Natural killer cell treated with Interleukin-12 subunit alpha and Interleukin-12 subunit beta and Interleukin-15 and Interleukin-18, amount 100 ng/mL, for 72 hours (primary cell): ENCODE measurements around the gene CLCN3. TPM values are rescaled to one million over a fixed set of nuclear protein-coding genes. Genes with fewer than 3 reads are reported as not detected.

Experiments used
- ATAC-seq, 2 donors: fragments of 150-1000 bp; cut with Tn5 transposase in 1 of 2; sonication (Bioruptor Pico), chemical (Tn5 transposase) in 1 of 2; 2 replicates each; pipeline ENCODE4 v1.10.0; 2021
- DNase-seq: peaks from one replicate; pipeline ENCODE4 v3.0.0; 2022; ENCODE audit warnings: low spot score
- H3K27ac Mint-ChIP-seq, 2 donors: 1 replicate in 1 of 2; 2 replicates in 1 of 2; pipeline ENCODE4 v1.8.0; 2022; ENCODE audit warnings: mixed read lengths in 2 of 2, mild to moderate bottlenecking in 1 of 2, moderate library complexity in 1 of 2
- H3K27me3 Mint-ChIP-seq, 2 donors: 1 replicate in 1 of 2; 2 replicates in 1 of 2; pipeline ENCODE4 v1.8.0; 2022; ENCODE audit warnings: mixed read lengths in 2 of 2
- H3K36me3 Mint-ChIP-seq: one replicate; pipeline ENCODE4 v1.8.0; 2022; ENCODE audit warnings: mixed read lengths
- H3K4me1 Mint-ChIP-seq, 2 donors: 1 replicate in 1 of 2; 2 replicates in 1 of 2; pipeline ENCODE4 v1.8.0; 2022; ENCODE audit warnings: low read depth in 2 of 2, mixed read lengths in 2 of 2, mild to moderate bottlenecking in 1 of 2
- H3K4me3 Mint-ChIP-seq: one replicate; pipeline ENCODE4 v1.8.0; 2022; ENCODE audit warnings: mixed read lengths
- H3K9me3 Mint-ChIP-seq: 2 replicates; pipeline ENCODE4 v1.8.0; 2022; ENCODE audit warnings: mixed read lengths
- total RNA-seq, 2 donors: library from RNA; stranded (reverse); gene quantifications; one replicate each; pipeline ENCODE4 v1.2.3, GENCODE V29; 2022

The CLCN3 gene
- total RNA-seq, 2 donors from 2014 or later: 21.8 to 24.9 TPM

GRCh38 chr4:169611157-169611556 is 9.2 kb upstream of the CLCN3 start:
- H3K36me3 Mint-ChIP-seq: no peaks in the 10 kb centered on the region
- peak overlapping the region; percentile 96 to 99 for H3K27ac Mint-ChIP-seq
- DNase-seq (no peak), ATAC-seq (no peak)
- no peaks in the 10 kb centered on the region for H3K27me3 Mint-ChIP-seq
- peak overlapping the region; percentile 98 for H3K4me3 Mint-ChIP-seq
- H3K4me1 Mint-ChIP-seq: peaks cover 20 to 39% of the 10 kb centered on the region in 2 donors
- H3K9me3 Mint-ChIP-seq: no peaks in the 10 kb centered on the region

- Mint-ChIP-seq H3K4me3 (peak within 1 kb of the TSS; percentile 98), H3K36me3 (no peaks in the 10 kb centered on the region), H3K9me3 (no peaks in the 10 kb centered on the region), H3K27me3 (no peaks in the 10 kb centered on the region), H3K27ac (peak within 1 kb of the TSS; percentile 96 to 99), H3K4me1 (peaks cover 24 to 35% of the 10 kb centered on the region in 2 donors)
- ATAC-seq (peak; percentile 98), DNase-seq (peak; percentile 92)
Observed at GRCh38 chr4:169611991-169612870, 8.1 kb upstream of the CLCN3 start, which contains the start of gene NEK1. TSS of gene NEK1 (minus strand) at chr4:169612583. CDS start at chr4:169602630, 9,953 bp downstream.

- Mint-ChIP-seq H3K27me3 (no peaks in the 10 kb centered on the region), H3K36me3 (no peaks in the 10 kb centered on the region), H3K4me1 (peaks cover 27 to 37% of the 10 kb centered on the region in 2 donors)
Observed at GRCh38 chr4:169612871-169613859, 7.2 kb upstream of the CLCN3 start.

GRCh38 chr4:169615467-169616106 is 4.8 kb upstream of the CLCN3 start:
- Mint-ChIP-seq H3K4me3 (no peak overlapping the region), H3K9me3 (no peaks in the 10 kb centered on the region), H3K36me3 (no peaks in the 10 kb centered on the region), H3K27ac (peak overlapping the region in 1 of 2 donors; percentile 17), H3K4me1 (peaks cover 43 to 49% of the 10 kb centered on the region in 2 donors), H3K27me3 (no peaks in the 10 kb centered on the region)
- DNase-seq: no peak
- ATAC-seq: no peak

More at GRCh38 chr4:169612871-169613859, 7.2 kb upstream of the CLCN3 start:
- DNase-seq (no peak), ATAC-seq (peak; percentile 47 to 58)
- Mint-ChIP-seq H3K9me3 (no peaks in the 10 kb centered on the region), H3K27ac (peak overlapping the region; percentile 96 to 99), H3K4me3 (peak overlapping the region; percentile 98)

- H3K27me3 Mint-ChIP-seq: no peaks in the 10 kb centered on the region
- H3K4me1 Mint-ChIP-seq: peaks cover 37 to 47% of the 10 kb centered on the region in 2 donors
- no peaks in the 10 kb centered on the region for H3K9me3 Mint-ChIP-seq
- DNase-seq (no peak), ATAC-seq (no peak)
- no peak overlapping the region for H3K27ac Mint-ChIP-seq
- no peak overlapping the region for H3K4me3 Mint-ChIP-seq
- no peaks in the 10 kb centered on the region for H3K36me3 Mint-ChIP-seq
Observed at GRCh38 chr4:169616846-169617245, 3.5 kb upstream of the CLCN3 start.

- Mint-ChIP-seq H3K9me3 (no peaks in the 10 kb centered on the region), H3K27me3 (no peaks in the 10 kb centered on the region), H3K4me3 (no peak overlapping the region), H3K36me3 (no peaks in the 10 kb centered on the region), H3K4me1 (peaks cover 40 to 49% of the 10 kb centered on the region in 2 donors), H3K27ac (no peak overlapping the region)
- DNase-seq (no peak), ATAC-seq (no peak)
Observed at GRCh38 chr4:169617306-169617705, 3.1 kb upstream of the CLCN3 start.

- H3K27me3 Mint-ChIP-seq: no peaks in the 10 kb centered on the region
- peak overlapping the region; percentile 94 to 99 for H3K27ac Mint-ChIP-seq
- ATAC-seq (no peak), DNase-seq (no peak)
- no peaks in the 10 kb centered on the region for H3K9me3 Mint-ChIP-seq
- peak overlapping the region; percentile 99 for H3K4me3 Mint-ChIP-seq
- peaks cover 37 to 47% of the 10 kb centered on the region in 2 donors for H3K4me1 Mint-ChIP-seq
- H3K36me3 Mint-ChIP-seq: no peaks in the 10 kb centered on the region
Observed at GRCh38 chr4:169618286-169618685, 2.1 kb upstream of the CLCN3 start.

GRCh38 chr4:169618986-169619385 is 1.4 kb upstream of the CLCN3 start:
- H3K27ac Mint-ChIP-seq: peak overlapping the region; percentile 94 to 99
- H3K4me3 Mint-ChIP-seq: peak overlapping the region; percentile 99
- DNase-seq: no peak
- no peaks in the 10 kb centered on the region for H3K27me3 Mint-ChIP-seq
- no peaks in the 10 kb centered on the region for H3K9me3 Mint-ChIP-seq
- H3K4me1 Mint-ChIP-seq: peaks cover 40 to 50% of the 10 kb centered on the region in 2 donors
- ATAC-seq: no peak
- no peaks in the 10 kb centered on the region for H3K36me3 Mint-ChIP-seq

- H3K4me1 Mint-ChIP-seq: peaks cover 40 to 50% of the 10 kb centered on the region in 2 donors
- H3K9me3 Mint-ChIP-seq: no peaks in the 10 kb centered on the region
- no peak for DNase-seq
Observed at GRCh38 chr4:169619518-169619957, 840 bp upstream of the CLCN3 start.

GRCh38 chr4:169620880-169621248 is 486 bp downstream of the CLCN3 start:
- H3K4me3 Mint-ChIP-seq: peak overlapping the region; percentile 99
- no peak for ATAC-seq
- DNase-seq: no peak
- H3K36me3 Mint-ChIP-seq: no peaks in the 10 kb centered on the region
- H3K4me1 Mint-ChIP-seq: peaks cover 40 to 60% of the 10 kb centered on the region in 2 donors
- no peaks in the 10 kb centered on the region for H3K27me3 Mint-ChIP-seq
- no peaks in the 10 kb centered on the region for H3K9me3 Mint-ChIP-seq
- H3K27ac Mint-ChIP-seq: peak overlapping the region; percentile 94 to 99

More at GRCh38 chr4:169619518-169619957, 840 bp upstream of the CLCN3 start:
- ATAC-seq: peak in 1 of 2 donors; percentile 34
- Mint-ChIP-seq H3K36me3 (no peaks in the 10 kb centered on the region), H3K4me3 (peak overlapping the region; percentile 99), H3K27me3 (no peaks in the 10 kb centered on the region), H3K27ac (peak overlapping the region; percentile 94 to 99)

GRCh38 chr4:169621731-169622492 is 1.5 kb downstream of the CLCN3 start:
- Mint-ChIP-seq H3K36me3 (no peaks in the 10 kb centered on the region), H3K4me3 (peak overlapping the region; percentile 99), H3K4me1 (peaks cover 44 to 58% of the 10 kb centered on the region in 2 donors), H3K27ac (peak overlapping the region; percentile 94 to 99), H3K27me3 (no peaks in the 10 kb centered on the region), H3K9me3 (no peaks in the 10 kb centered on the region)
- DNase-seq (peak; percentile 63), ATAC-seq (peak in 1 of 2 donors; percentile 37)

- H3K4me3 Mint-ChIP-seq: peak overlapping the region; percentile 99
- H3K27ac Mint-ChIP-seq: peak overlapping the region; percentile 94 to 99
- ATAC-seq (no peak), DNase-seq (no peak)
- H3K27me3 Mint-ChIP-seq: no peaks in the 10 kb centered on the region
- H3K4me1 Mint-ChIP-seq: peaks cover 43 to 53% of the 10 kb centered on the region in 2 donors
- no peaks in the 10 kb centered on the region for H3K9me3 Mint-ChIP-seq
- no peaks in the 10 kb centered on the region for H3K36me3 Mint-ChIP-seq
Observed at GRCh38 chr4:169622566-169622965, 2.2 kb downstream of the CLCN3 start.
